ENCODE results near the gene IL31RA. TPM values are rescaled to one million over a fixed set of nuclear protein-coding genes. Genes with fewer than 3 reads are reported as not detected.
"Not testable (repeated sequence)": the region's sequence is repeated elsewhere in the genome, so short reads cannot be mapped to it uniquely, and the experiment has no call there.

The IL31RA gene
- polyA plus RNA-seq (ENCODE audit: insufficient read length) = 0.12 TPM
- long read RNA-seq, donor 1 = 0 reads
- long read RNA-seq, donor 2 = 0 reads
- long read RNA-seq, donor 3 = 0 reads
- long read RNA-seq, donor 4 = 0 reads
- long read RNA-seq, donor 5 = 0 reads
- long read RNA-seq, donor 6, partial matches to known transcripts = 0 of 29 reads
- long read RNA-seq, donor 6, other reads (novel, unspliced or antisense) = 29 of 29 reads
- long read RNA-seq, donor 7 = 0 reads
- long read RNA-seq, donor 8, partial matches to known transcripts = 122 of 122 reads
- long read RNA-seq, donor 8, other reads (novel, unspliced or antisense) = 0 of 122 reads

GRCh38 chr5:55850839-55851674 lies at the start of gene IL31RA:
TSS of gene IL31RA (plus strand) at chr5:55851357. CDS start at chr5:55851571, 214 bp downstream.
- DNase-seq = no peak

GRCh38 chr5:55808814-55809213 lies 42.3 kb upstream of the IL31RA start:
- not testable (repeated sequence) for DNase-seq

- not testable (repeated sequence) for DNase-seq
Observed at GRCh38 chr5:55815939-55816338, 35.2 kb upstream of the IL31RA start.

GRCh38 chr5:55816342-55816741 lies 34.8 kb upstream of the IL31RA start:
- DNase-seq = no peak

- no peak for DNase-seq
Observed at GRCh38 chr5:55817030-55817429, 34.1 kb upstream of the IL31RA start.

- DNase-seq = no peak
Observed at GRCh38 chr5:55820488-55820887, 30.7 kb upstream of the IL31RA start.

- peak; percentile 20 for DNase-seq
Observed at GRCh38 chr5:55821731-55822512, 29.2 kb upstream of the IL31RA start.

- DNase-seq = no peak
Observed at GRCh38 chr5:55823151-55823796, 27.9 kb upstream of the IL31RA start.

GRCh38 chr5:55829956-55830355 lies 21.2 kb upstream of the IL31RA start:
- no peak for DNase-seq

- DNase-seq = no peak
Observed at GRCh38 chr5:55832446-55832845, 18.7 kb upstream of the IL31RA start.

GRCh38 chr5:55836191-55836590 lies 15.0 kb upstream of the IL31RA start:
- DNase-seq = no peak

- DNase-seq = no peak
Observed at GRCh38 chr5:55841976-55842375, 9.2 kb upstream of the IL31RA start.

- DNase-seq = no peak
Observed at GRCh38 chr5:55847837-55848236, 3.3 kb upstream of the IL31RA start.

- no peak for DNase-seq
Observed at GRCh38 chr5:55848783-55849182, 2.4 kb upstream of the IL31RA start.

GRCh38 chr5:55851675-55851979 lies 470 bp downstream of the IL31RA start:
- no peak for DNase-seq

GRCh38 chr5:55852503-55852902 lies 1.3 kb downstream of the IL31RA start:
- DNase-seq = no peak

- DNase-seq = no peak
Observed at GRCh38 chr5:55853041-55853670, 2.0 kb downstream of the IL31RA start.

GRCh38 chr5:55853818-55854217 lies 2.7 kb downstream of the IL31RA start:
- DNase-seq = no peak

- peak; percentile 4 for DNase-seq
Observed at GRCh38 chr5:55855509-55855908, 4.4 kb downstream of the IL31RA start.

- no peak for DNase-seq
Observed at GRCh38 chr5:55856516-55857246, 5.5 kb downstream of the IL31RA start.

- DNase-seq = no peak
Observed at GRCh38 chr5:55857247-55857640, 6.1 kb downstream of the IL31RA start.

Data from left kidney (tissue), 8 donors.